Activated CD8-positive, alpha-beta T cell treated with anti-CD3 and anti-CD28 coated beads for 36 hours (primary cell): ENCODE results near the gene AJM1. TPM values are rescaled to one million over a fixed set of nuclear protein-coding genes. Genes with fewer than 3 reads are reported as not detected.
"Not testable (repeated sequence)": the region's sequence is repeated elsewhere in the genome, so short reads cannot be mapped to it uniquely, and the experiment has no call there.

Experiments used
- ATAC-seq: fragments of 200-7000 bp; cut with Tn5 transposase; one replicate; pipeline ENCODE4 v1.10.0; 2021; ENCODE audit warnings: mild to moderate bottlenecking, moderate library complexity
- CTCF ChIA-PET: fragments of 350-600 bp; sonication (Branson Sonifier 250); formaldehyde crosslinking; loops from one replicate; lab custom pipeline; 2021; ENCODE audit warnings: antibody characterized with exemption; lab: Charles Lee
- POLR2A ChIA-PET: fragments of 350-600 bp; sonication (Branson Sonifier 250); formaldehyde crosslinking; loops from one replicate; lab custom pipeline; 2021; ENCODE audit warnings: antibody characterized with exemption; lab: Charles Lee
- DNase-seq: peaks from one replicate; pipeline ENCODE4 v3.0.0-alpha.2; 2020
- H3K27ac Mint-ChIP-seq: one replicate; pipeline ENCODE4 v1.8.0; 2021; ENCODE audit warnings: mild to moderate bottlenecking, mixed read lengths
- H3K27me3 Mint-ChIP-seq: one replicate; pipeline ENCODE4 v1.8.0; 2021; ENCODE audit warnings: mixed read lengths
- H3K36me3 Mint-ChIP-seq: one replicate; pipeline ENCODE4 v1.8.0; 2021; ENCODE audit warnings: low read depth, mixed read lengths
- H3K4me1 Mint-ChIP-seq: one replicate; pipeline ENCODE4 v1.8.0; 2021; ENCODE audit warnings: low read depth, mixed read lengths
- H3K4me3 Mint-ChIP-seq: one replicate; pipeline ENCODE4 v1.8.0; 2021; ENCODE audit warnings: mild to moderate bottlenecking, moderate library complexity, mixed read lengths
- H3K9me3 Mint-ChIP-seq: one replicate; pipeline ENCODE4 v1.8.0; 2021; ENCODE audit warnings: mixed read lengths
- intact Hi-C: fragments of 100-400 bp; cut with micrococcal nuclease; formaldehyde crosslinking; loops from one replicate; pipeline ENCODE4 v1.10.0; 2022
- total RNA-seq, 2 experiments: library from RNA; stranded (reverse); gene quantifications; one replicate each; pipeline ENCODE4 v1.2.3, GENCODE V29; 2021
- TF ChIP-seq, protein P1 (sequence below): fragments of 200-600 bp; IDR thresholded peaks from one replicate; pipeline ENCODE4 v1.8.0; 2022; ENCODE audit warnings: antibody characterized with exemption, mild to moderate bottlenecking

AJM1 gene
- total RNA-seq, 2 experiments from 2014 or later, result 5.8 to 6.4 TPM

DNA sequence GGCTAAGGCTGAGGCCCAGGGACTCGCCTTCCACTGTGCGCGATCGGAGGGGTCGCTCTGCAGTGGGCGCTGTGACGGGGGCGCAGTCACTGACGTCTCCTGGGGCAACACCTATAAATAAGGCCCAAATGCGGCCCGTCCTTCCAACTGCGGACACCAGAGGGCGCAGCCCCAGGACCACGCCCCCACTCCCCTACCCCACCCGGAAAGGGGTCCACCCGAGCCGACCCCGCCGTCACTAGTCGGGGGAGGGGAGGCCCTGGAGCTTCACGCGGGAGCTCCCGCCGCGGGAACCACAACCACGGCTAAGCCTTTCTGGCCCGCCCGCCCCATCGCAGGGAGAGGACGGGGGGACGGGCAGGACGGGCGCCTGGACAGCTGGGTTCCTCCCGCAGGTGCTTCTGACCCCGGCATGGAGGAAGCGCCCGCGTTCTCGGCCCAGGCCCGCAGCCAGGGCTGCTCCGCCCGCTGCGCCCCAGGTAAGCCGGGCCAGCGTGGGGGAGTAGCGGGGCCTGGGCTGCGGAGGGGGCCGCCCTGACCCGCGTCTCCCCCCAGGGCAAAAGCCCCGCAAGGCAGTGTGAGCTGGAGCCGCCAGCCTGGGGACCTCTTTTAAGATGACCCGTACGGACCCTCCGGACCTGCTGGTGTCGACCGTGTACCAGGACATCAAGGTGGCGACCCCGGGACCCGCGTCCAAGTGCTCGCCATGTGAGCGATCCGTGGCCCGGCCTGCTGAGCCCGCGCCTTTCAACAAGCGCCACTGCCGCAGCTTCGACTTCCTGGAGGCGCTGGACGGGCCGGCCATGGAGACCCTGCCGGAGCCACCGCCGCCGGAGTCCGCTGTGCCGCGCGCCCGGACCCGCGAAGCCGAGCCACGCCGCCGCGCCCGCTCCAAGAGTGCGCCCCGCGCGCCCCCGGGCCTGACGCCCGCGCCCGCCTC lies 1.8 kb downstream of the AJM1 start:
- not testable (repeated sequence) for H3K36me3 Mint-ChIP-seq, H3K27ac Mint-ChIP-seq, H3K9me3 Mint-ChIP-seq
- Mint-ChIP-seq H3K27me3 (peaks cover 17% of the 10 kb centered on the region), H3K4me3 (peak overlapping the region; percentile 46), H3K4me1 (peaks cover 18% of the 10 kb centered on the region)
- TF ChIP-seq, protein P1, sequence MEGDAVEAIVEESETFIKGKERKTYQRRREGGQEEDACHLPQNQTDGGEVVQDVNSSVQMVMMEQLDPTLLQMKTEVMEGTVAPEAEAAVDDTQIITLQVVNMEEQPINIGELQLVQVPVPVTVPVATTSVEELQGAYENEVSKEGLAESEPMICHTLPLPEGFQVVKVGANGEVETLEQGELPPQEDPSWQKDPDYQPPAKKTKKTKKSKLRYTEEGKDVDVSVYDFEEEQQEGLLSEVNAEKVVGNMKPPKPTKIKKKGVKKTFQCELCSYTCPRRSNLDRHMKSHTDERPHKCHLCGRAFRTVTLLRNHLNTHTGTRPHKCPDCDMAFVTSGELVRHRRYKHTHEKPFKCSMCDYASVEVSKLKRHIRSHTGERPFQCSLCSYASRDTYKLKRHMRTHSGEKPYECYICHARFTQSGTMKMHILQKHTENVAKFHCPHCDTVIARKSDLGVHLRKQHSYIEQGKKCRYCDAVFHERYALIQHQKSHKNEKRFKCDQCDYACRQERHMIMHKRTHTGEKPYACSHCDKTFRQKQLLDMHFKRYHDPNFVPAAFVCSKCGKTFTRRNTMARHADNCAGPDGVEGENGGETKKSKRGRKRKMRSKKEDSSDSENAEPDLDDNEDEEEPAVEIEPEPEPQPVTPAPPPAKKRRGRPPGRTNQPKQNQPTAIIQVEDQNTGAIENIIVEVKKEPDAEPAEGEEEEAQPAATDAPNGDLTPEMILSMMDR, result peak; percentile 93
- DNase-seq (peak; percentile 76), ATAC-seq (peak; percentile 7)
- POLR2A ChIA-PET, result interaction anchor here (1.0 to 1.8 kb wide), 3 partner anchors 42 to 58 kb away, joined by 3 to 6 read pairs (median 5); partner anchors contain the start of gene TRAF2
- CTCF ChIA-PET, result interaction anchor here (0.7 to 3.5 kb wide), 12 partner anchors 9 to 191 kb away, joined by 3 to 22 read pairs (median 7); partner anchors contain the start of gene RABL6
- intact Hi-C loops, result loop anchor here (5.0 kb wide), 1 partner anchor 57 kb away; no protein-coding TSS in a partner anchor

DNA sequence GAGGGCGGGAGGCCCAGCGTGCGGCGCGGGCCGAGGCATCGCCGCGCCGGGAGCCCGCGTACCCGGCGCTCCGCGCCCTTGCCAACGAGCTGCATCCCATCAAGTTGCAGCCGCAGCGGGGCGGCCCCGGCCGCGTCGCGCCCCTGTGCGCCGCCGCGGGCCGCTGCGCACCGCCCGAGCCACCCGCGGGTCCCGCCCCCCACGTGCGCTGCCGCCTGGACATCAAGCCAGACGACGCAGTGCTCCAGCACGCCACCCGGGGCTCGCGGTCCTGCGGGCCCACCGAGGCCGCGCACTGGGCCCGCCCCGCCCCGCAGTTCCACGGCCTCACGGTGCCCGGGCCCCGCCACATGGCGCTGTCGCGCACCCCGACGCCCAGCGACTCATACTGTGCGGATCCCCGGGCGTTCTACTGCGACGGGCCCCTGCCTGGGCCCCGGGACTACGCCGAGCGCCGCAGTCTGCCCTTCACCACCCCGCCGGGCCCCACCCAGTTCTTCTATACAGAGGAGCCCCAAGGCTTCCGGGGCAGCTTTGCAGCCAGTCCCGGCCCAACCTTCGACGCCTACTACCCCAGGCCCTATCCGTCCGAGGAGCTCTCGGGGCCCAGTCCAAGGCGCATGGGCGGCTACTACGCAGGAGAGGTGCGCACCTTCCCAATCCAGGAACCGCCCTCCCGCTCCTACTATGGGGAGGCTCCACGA lies 2.6 kb downstream of the AJM1 start:
- intact Hi-C loops, result loop anchor here (5.0 kb wide), 2 partner anchors 57 to 58 kb away; no protein-coding TSS in a partner anchor
- H3K27ac Mint-ChIP-seq, result no peak overlapping the region

DNA sequence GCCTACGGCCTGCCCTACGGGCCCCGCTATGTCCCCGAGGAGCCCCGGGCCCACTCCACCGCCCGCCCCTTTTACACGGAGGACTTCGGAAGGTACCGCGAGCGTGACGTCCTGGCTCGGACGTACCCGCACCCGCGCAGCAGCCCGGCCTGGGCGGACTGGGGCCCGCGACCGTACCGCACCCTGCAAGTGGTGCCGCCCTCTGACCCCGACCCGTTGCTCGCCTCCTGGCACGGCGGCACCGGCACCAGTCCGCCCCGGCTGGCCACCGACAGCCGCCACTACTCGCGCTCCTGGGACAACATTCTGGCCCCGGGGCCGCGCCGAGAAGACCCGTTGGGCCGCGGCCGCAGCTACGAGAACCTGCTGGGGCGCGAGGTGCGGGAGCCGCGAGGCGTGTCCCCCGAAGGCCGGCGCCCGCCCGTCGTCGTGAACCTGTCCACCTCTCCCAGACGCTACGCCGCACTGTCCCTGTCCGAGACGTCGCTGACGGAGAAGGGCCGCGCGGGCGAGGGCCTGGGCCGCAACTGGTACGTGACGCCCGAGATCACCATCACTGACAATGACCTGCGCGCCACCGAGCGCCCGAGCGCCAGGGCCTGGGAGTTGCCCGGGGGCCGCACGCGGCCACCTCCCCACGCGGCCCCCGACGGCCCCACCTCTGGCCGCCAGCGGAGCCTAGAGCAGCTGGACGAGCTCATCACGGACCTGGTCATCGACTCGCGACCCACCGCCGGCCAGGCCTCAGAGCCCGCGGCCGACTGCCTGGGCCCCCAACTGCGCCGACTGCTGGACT lies 3.4 kb downstream of the AJM1 start:
- DNase-seq (no peak), ATAC-seq (no peak)
- Mint-ChIP-seq H3K9me3 (no peaks in the 10 kb centered on the region), H3K27me3 (peaks cover 17% of the 10 kb centered on the region), H3K27ac (no peak overlapping the region), H3K36me3 (peaks cover 11% of the 10 kb centered on the region), H3K4me3 (no peak overlapping the region), H3K4me1 (peaks cover 16% of the 10 kb centered on the region)
- TF ChIP-seq, protein P1, result no peak
- intact Hi-C loops, result loop anchor here (5.0 kb wide), 1 partner anchor 57 kb away; no protein-coding TSS in a partner anchor
- CTCF ChIA-PET, result interaction anchor here (1.2 to 3.1 kb wide), 2 partner anchors 39 to 183 kb away, joined by 3 to 9 read pairs; no protein-coding TSS in a partner anchor
- POLR2A ChIA-PET, result no interaction called here

More for the DNA sequence above, 2.6 kb downstream of the AJM1 start:
- Mint-ChIP-seq H3K36me3 (peaks cover 9% of the 10 kb centered on the region), H3K27me3 (peaks cover 17% of the 10 kb centered on the region), H3K4me3 (no peak overlapping the region), H3K4me1 (peaks cover 18% of the 10 kb centered on the region), H3K9me3 (no peaks in the 10 kb centered on the region)
- peak; percentile 37 for DNase-seq
- no peak for ATAC-seq
- ChIA-PET CTCF (interaction anchor here (0.8 to 3.5 kb wide), 8 partner anchors 12 to 190 kb away, joined by 3 to 22 read pairs (median 9); partner anchors contain the start of gene RABL6), POLR2A (interaction anchor here (1.0 to 1.8 kb wide), 3 partner anchors 41 to 57 kb away, joined by 3 to 6 read pairs (median 5); partner anchors contain the start of gene TRAF2)
- TF ChIP-seq, protein P1, result no peak

DNA sequence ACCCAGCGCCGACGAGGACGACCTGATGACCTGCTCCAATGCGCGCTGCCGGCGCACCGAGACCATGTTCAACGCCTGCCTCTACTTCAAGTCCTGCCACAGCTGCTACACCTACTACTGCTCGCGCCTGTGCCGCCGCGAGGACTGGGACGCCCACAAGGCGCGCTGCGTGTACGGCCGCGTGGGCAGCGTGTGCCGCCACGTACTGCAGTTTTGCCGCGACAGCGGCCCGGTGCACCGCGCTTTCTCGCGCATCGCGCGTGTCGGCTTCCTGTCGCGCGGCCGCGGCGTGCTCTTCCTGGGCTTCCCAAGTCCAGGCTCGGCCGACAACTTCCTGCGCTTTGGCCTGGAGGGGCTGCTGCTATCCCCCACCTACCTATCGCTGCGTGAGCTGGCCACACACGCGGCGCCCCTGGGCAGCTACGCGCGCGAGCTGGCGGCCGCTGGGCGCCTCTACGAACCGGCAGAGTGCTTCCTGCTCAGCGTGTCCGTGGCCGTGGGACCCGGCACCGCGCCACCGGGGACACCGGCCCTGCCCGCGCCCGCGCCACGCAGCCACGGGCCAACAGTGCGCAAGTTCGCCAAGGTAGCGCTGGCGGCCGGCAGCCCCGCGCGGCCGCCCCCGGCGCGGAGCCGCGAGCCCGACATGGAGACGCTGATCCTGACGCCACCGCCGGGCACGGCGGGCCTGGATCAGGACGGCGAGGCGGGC lies 4.3 kb downstream of the AJM1 start:
- H3K27ac Mint-ChIP-seq, result no peak overlapping the region
- intact Hi-C loops, result loop anchor here (5.0 kb wide), 1 partner anchor 56 kb away; no protein-coding TSS in a partner anchor
- ChIA-PET CTCF (interaction anchor here (1.0 to 1.6 kb wide), 3 partner anchors 13 to 183 kb away, joined by 3 to 4 read pairs (median 3); no protein-coding TSS in a partner anchor), POLR2A (interaction anchor here (0.9 to 2.6 kb wide), 2 partner anchors 15 to 39 kb away, joined by 4 to 8 read pairs; partner anchors contain the start of gene RABL6)
- H3K4me1 Mint-ChIP-seq, result peaks cover 16% of the 10 kb centered on the region
- TF ChIP-seq, protein P1, result no peak
- no peaks in the 10 kb centered on the region for H3K9me3 Mint-ChIP-seq
- no peak overlapping the region for H3K4me3 Mint-ChIP-seq
- no peak for ATAC-seq
- DNase-seq, result no peak
- H3K27me3 Mint-ChIP-seq, result peaks cover 17% of the 10 kb centered on the region
- peaks cover 11% of the 10 kb centered on the region for H3K36me3 Mint-ChIP-seq
